Spinal cord (tissue), 10 donors: Measurements from ENCODE around the gene PKNOX2. TPM values are rescaled to one million over a fixed set of nuclear protein-coding genes. Genes with fewer than 3 reads are reported as not detected.

Experiments used
- DNase-seq, 6 donors: peaks; one replicate each; pipeline versions ENCODE4 v3.0.0 to v3.0.0-alpha.2; 2013 to 2015; ENCODE audit warnings: low spot score in 6 of 6, low read depth in 4 of 6
- H3K27ac ChIP-seq: one replicate; pipeline ENCODE4 v1.5.1; 2013; ENCODE audit warnings: low read depth, low read length, control low read depth
- H3K27me3 ChIP-seq: one replicate; pipeline ENCODE4 v1.6.1; 2013; ENCODE audit warnings: low read length; ENCODE audit not compliant: control insufficient read depth, insufficient read depth
- H3K36me3 ChIP-seq: one replicate; pipeline ENCODE4 v1.6.1; 2013; ENCODE audit warnings: low read length; ENCODE audit not compliant: control insufficient read depth, insufficient read depth
- H3K4me1 ChIP-seq: one replicate; pipeline ENCODE4 v1.6.1; 2013; ENCODE audit warnings: low read length; ENCODE audit not compliant: control insufficient read depth, insufficient read depth
- H3K4me3 ChIP-seq: one replicate; pipeline ENCODE4 v1.5.1; 2013; ENCODE audit warnings: low read depth, low read length, control low read depth
- H3K9me3 ChIP-seq: one replicate; pipeline ENCODE4 v1.6.1; 2013; ENCODE audit warnings: low read length; ENCODE audit not compliant: control insufficient read depth, insufficient read depth
- WGBS: methylation state at CpG from one replicate; pipeline ENCODE4 v1.1.5; 2013; ENCODE audit warnings: missing lambda C conversion rate; ENCODE audit not compliant: insufficient coverage; 5-methylcytosine and 5-hydroxymethylcytosine counted together
- polyA plus RNA-seq, 2 donors: library from polyadenylated mRNA; unstranded; fragments of 120-200 nt; gene quantifications; one replicate each; pipeline ENCODE4 v1.2.1, GENCODE V29; 2013; ENCODE audit not compliant: insufficient read length in 2 of 2
- total RNA-seq, 2 donors: library from RNA; depleted of rRNA in 1 of 2; stranded (reverse); fragments of 120-200 nt in 1 of 2; fragments of >200 nt in 1 of 2; gene quantifications; one replicate each; pipeline versions ENCODE4 v1.2.3 to v1.2.4, GENCODE V29; 2013 to 2014
- donor health status: healthy.

The PKNOX2 gene
- total and polyA plus RNA-seq, 4 donors, result 10.6 to 41.2 (median 26.6) TPM

- Histone ChIP-seq H3K36me3 (peaks cover 25% of the 10 kb centered on the region), H3K4me3 (no peak overlapping the region), H3K27ac (no peak overlapping the region), H3K27me3 (no peaks in the 10 kb centered on the region), H3K9me3 (no peaks in the 10 kb centered on the region), H3K4me1 (no peaks in the 10 kb centered on the region)
- no peak for DNase-seq
- 77% methylated on average over 6 of the region's 9 CpGs for WGBS
These were observed 253.8 kb downstream of the PKNOX2 start for GRCh38 chr11:125418396-125418795.

- DNase-seq, result peak in 1 of 6 donors; percentile 71
- 100% methylated on average over 1 of the region's 4 CpGs for WGBS
- no peaks in the 10 kb centered on the region for H3K27me3 ChIP-seq
- H3K9me3 ChIP-seq, result no peaks in the 10 kb centered on the region
- H3K36me3 ChIP-seq, result peaks cover 15% of the 10 kb centered on the region
- no peak overlapping the region for H3K27ac ChIP-seq
- H3K4me3 ChIP-seq, result no peak overlapping the region
- peaks cover 4% of the 10 kb centered on the region for H3K4me1 ChIP-seq
These were observed 258.1 kb downstream of the PKNOX2 start for GRCh38 chr11:125422681-125423080.

- 60% methylated on average over 2 of the region's 9 CpGs for WGBS
- no peaks in the 10 kb centered on the region for H3K27me3 ChIP-seq
- no peak for DNase-seq
- no peak overlapping the region for H3K27ac ChIP-seq
- H3K4me1 ChIP-seq, result peaks cover 4% of the 10 kb centered on the region
- H3K9me3 ChIP-seq, result no peaks in the 10 kb centered on the region
- no peak overlapping the region for H3K4me3 ChIP-seq
- peaks cover 12% of the 10 kb centered on the region for H3K36me3 ChIP-seq
These were observed 258.8 kb downstream of the PKNOX2 start for GRCh38 chr11:125423247-125423849.

DNA sequence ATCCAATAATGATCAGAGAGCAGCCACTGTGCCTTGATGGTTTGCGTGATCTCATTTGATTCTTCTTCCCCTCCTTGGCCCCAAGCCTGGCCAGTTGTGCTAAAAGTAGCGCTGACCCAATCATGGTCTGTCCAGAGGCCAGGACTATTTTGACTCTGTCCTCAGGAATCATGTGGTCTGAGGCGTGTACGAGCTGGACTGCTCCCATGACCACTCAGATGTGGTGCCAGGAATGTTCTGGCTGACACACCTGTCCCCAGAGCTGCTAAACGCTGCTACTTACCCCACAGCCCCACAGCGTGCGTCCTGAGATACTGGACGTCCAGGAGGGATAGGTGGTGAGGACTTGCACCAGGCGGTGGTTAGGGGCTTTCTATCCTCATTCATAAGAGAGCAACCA, 261.1 kb downstream of the PKNOX2 start:
- no peak for DNase-seq
- H3K4me3 ChIP-seq, result no peak overlapping the region
- H3K27ac ChIP-seq, result no peak overlapping the region
- H3K4me1 ChIP-seq, result peaks cover 18% of the 10 kb centered on the region
- H3K36me3 ChIP-seq, result peaks cover 31% of the 10 kb centered on the region
- 83% methylated on average over 4 of the region's 9 CpGs for WGBS
- no peaks in the 10 kb centered on the region for H3K27me3 ChIP-seq
- no peaks in the 10 kb centered on the region for H3K9me3 ChIP-seq

DNA sequence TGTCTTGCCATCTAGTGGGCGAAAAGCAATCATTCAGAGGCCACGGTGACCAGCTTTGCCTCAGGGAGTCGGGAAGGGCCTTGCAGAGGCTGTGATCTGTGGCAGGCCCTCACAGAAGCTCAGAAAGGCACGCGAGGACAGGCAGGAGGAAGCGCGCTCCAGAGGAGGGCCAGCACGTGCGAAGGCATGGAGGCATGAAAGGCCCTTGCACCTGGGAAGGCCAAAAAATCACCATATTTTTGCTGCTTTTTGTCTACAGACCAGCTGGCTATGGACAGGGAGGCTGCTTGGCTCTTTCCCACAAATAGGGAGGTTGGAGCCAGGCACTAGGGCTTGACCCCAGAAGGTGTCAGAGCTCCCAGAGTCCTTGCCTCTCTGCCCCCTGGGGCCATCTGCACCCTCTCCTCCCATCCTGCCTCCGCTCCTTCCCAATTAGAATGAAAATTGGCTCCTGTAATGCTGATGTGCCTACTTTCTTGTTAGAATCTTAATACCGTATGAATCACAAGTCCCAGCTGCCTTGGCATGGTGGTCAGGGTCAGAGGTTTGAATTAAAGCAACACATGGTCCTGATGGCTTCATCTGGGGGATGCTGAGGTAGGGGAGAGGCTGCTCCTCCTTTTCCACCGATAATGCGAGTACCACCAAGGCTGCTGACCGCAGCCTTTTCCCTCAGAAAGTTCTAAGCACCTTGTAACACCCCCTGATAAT, 262.4 kb downstream of the PKNOX2 start:
- Histone ChIP-seq H3K36me3 (peaks cover 41% of the 10 kb centered on the region), H3K9me3 (no peaks in the 10 kb centered on the region), H3K27me3 (no peaks in the 10 kb centered on the region), H3K27ac (no peak overlapping the region), H3K4me1 (peaks cover 18% of the 10 kb centered on the region), H3K4me3 (no peak overlapping the region)
- 70% methylated on average over 9 of the region's 14 CpGs for WGBS
- no peak for DNase-seq

DNA sequence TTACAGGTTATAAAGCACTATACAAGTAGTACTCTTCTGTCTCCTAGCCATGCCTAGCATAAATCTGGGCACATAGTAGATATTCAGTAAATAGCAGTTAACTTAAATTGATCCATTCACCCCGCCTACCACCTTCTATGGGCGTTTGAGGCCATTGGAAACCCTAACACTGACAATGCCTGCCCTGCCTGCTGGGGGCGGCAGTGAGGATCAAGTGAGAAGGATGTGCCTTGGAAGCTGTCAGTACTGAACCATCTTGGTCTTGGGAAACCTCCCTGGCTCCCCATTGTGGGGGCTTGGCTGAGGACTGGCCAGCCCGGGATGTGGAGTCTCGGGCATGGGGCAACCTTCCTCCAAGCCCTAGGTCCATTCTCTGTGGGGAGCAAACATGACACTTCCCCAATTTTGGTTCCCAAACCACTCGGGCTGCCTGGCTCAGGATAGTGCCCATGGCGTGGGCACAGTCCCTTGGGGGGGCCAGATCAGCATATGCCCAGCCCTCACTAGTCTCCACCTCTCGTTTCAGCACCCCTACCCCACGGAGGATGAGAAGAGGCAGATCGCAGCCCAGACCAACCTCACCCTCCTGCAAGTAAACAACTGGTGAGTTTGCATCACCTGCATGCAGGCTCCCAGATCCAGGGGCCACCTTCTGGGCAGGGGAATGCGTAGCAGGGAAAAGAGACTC, 264.1 kb downstream of the PKNOX2 start:
- Histone ChIP-seq H3K27me3 (no peaks in the 10 kb centered on the region), H3K9me3 (no peaks in the 10 kb centered on the region), H3K36me3 (peaks cover 51% of the 10 kb centered on the region), H3K4me3 (no peak overlapping the region), H3K4me1 (peaks cover 25% of the 10 kb centered on the region), H3K27ac (no peak overlapping the region)
- 84% methylated on average over 7 of the region's 11 CpGs for WGBS
- DNase-seq, result no peak

DNA sequence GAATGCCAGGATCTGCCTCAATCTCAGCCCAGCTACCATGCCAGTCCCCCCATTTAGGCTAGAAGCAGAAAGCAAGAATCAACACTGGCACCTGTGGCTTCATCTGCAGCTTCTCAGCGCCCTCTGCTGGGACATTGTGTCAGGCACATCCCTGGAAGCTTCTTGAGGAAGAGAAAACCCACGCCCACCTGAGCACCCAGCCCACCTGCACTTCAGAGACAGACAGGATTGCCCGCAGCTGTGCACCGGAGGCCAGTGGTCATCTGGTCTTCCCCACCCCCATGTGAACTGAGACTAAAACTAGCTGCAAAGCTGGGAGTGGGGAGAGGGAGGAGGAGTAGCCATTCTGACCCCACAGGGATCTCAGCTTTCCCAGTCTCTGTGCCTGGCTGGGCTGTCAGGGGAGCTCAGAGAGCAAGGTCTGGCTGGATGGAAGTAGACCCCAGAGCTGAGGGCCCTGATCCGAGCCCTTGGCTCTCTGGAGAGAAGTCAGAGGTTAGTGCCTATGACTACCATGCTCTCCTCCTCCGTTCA, 264.7 kb downstream of the PKNOX2 start:
- no peaks in the 10 kb centered on the region for H3K9me3 ChIP-seq
- peaks cover 28% of the 10 kb centered on the region for H3K4me1 ChIP-seq
- peaks cover 51% of the 10 kb centered on the region for H3K36me3 ChIP-seq
- no peaks in the 10 kb centered on the region for H3K27me3 ChIP-seq
- peak in 4 of 6 donors; percentile 59 to 95 (median 78) for DNase-seq
- H3K4me3 ChIP-seq, result no peak overlapping the region
- H3K27ac ChIP-seq, result no peak overlapping the region
- WGBS, result 67% methylated on average over 3 of the region's 6 CpGs

GRCh38 chr11:125429807-125430678, 265.5 kb downstream of the PKNOX2 start:
- Histone ChIP-seq H3K27me3 (no peaks in the 10 kb centered on the region), H3K4me1 (peaks cover 32% of the 10 kb centered on the region), H3K27ac (no peak overlapping the region), H3K4me3 (no peak overlapping the region), H3K36me3 (peaks cover 49% of the 10 kb centered on the region), H3K9me3 (no peaks in the 10 kb centered on the region)
- DNase-seq, result peak in 2 of 6 donors; percentile 32 to 54
- whole genome bisulfite sequencing, result 88% methylated on average over 14 of the region's 18 CpGs

GRCh38 chr11:125431009-125431408, 266.5 kb downstream of the PKNOX2 start:
- H3K4me1 ChIP-seq, result peaks cover 37% of the 10 kb centered on the region
- H3K36me3 ChIP-seq, result peaks cover 49% of the 10 kb centered on the region
- no peak overlapping the region for H3K4me3 ChIP-seq
- H3K27ac ChIP-seq, result no peak overlapping the region
- 89% methylated on average over 8 of the region's 8 CpGs for WGBS
- DNase-seq, result no peak
- no peaks in the 10 kb centered on the region for H3K9me3 ChIP-seq
- H3K27me3 ChIP-seq, result no peaks in the 10 kb centered on the region
